Measurements from ENCODE around the gene GRPR. TPM values are rescaled to one million over a fixed set of nuclear protein-coding genes. Genes with fewer than 3 reads are reported as not detected.

Gene GRPR
- total RNA-seq, 2 donors from 2014 or later: 0.19 TPM; not detected in 1

DNA sequence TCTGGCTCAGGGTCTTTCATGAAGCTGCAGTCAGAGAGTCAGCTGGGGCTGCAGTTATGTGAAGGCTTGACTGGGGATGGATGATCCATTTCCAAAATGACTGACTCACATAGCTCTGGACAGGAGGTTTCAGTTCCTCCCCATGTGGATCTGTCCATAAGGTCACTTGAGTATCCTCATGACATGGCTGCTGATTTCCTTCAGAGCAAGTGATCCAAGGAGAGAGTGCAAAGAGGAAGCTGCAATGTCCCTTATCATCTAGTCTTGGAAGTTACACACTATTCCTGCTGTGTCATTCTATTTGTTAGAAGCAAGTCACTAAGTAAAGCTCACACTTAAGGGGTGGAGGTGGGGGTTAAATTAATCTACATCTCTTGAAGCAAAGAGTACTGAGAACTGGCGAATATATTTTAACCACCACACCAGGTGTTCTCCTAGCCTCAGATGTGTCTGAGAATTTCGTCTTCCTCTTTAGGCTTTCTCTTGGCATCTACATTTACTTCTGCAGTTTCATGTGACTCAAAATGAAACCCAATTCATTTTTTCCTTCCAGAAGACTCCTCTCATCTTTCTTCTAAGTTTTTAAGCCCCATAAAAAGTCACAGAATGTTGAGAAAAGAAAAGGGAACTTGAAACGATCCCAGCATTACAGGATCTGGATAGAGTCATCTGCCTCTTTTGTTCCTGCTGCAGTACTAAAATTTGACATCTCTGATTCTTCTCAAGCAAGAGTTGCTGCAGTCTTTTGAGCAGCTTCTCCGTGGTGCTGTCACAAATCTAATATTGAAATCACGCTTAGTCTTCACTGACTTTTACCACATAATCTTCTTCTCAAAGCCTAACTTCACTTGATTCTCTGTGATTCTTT is 3.8 kb upstream of the GRPR start:
- Mint-ChIP-seq H3K4me3 (peak overlapping the region; percentile 5), H3K4me1 (peaks cover 9% of the 10 kb centered on the region)
- ATAC-seq (replicated peaks): peak; percentile 66

GRCh38 chrX:16120431-16120830 is 2.9 kb upstream of the GRPR start:
- H3K27me3 Mint-ChIP-seq: peaks cover 5% of the 10 kb centered on the region
- H3K9me3 Mint-ChIP-seq: no peaks in the 10 kb centered on the region
- peak overlapping the region; percentile 5 for H3K4me3 Mint-ChIP-seq
- H3K36me3 Mint-ChIP-seq (ENCODE audit: low read depth): no peaks in the 10 kb centered on the region
- H3K27ac Mint-ChIP-seq: no peak overlapping the region
- ATAC-seq (replicated peaks): no peak
- H3K4me1 Mint-ChIP-seq: peaks cover 9% of the 10 kb centered on the region

More for the DNA sequence above, 3.8 kb upstream of the GRPR start:
- H3K27ac Mint-ChIP-seq: no peak overlapping the region
- no peaks in the 10 kb centered on the region for H3K36me3 Mint-ChIP-seq (ENCODE audit: low read depth)
- peaks cover 4% of the 10 kb centered on the region for H3K27me3 Mint-ChIP-seq
- no peaks in the 10 kb centered on the region for H3K9me3 Mint-ChIP-seq

DNA sequence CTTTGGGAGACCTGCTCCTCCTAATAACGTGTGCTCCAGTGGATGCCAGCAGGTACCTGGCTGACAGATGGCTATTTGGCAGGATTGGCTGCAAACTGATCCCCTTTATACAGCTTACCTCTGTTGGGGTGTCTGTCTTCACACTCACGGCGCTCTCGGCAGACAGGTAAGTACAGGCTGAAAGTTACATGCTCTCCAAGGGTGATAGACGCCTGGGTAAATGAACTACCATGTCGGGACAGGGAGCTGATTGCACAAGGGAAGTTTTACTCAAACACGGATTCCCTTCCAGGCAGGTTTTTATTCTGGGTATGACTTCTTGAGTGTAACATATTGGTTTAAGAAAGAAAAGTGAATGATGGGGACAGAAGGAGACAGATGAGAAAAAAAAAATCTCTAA is 836 bp downstream of the GRPR start:
- Mint-ChIP-seq H3K36me3 (ENCODE audit: low read depth) (no peaks in the 10 kb centered on the region), H3K4me1 (peaks cover 9% of the 10 kb centered on the region), H3K9me3 (no peaks in the 10 kb centered on the region), H3K27me3 (peaks cover 19% of the 10 kb centered on the region), H3K4me3 (no peak overlapping the region), H3K27ac (no peak overlapping the region)
- no peak for ATAC-seq (replicated peaks)

GRCh38 chrX:16125520-16126149 is 2.3 kb downstream of the GRPR start:
- H3K36me3 Mint-ChIP-seq (ENCODE audit: low read depth): no peaks in the 10 kb centered on the region
- H3K4me1 Mint-ChIP-seq: no peaks in the 10 kb centered on the region
- H3K27me3 Mint-ChIP-seq: peaks cover 26% of the 10 kb centered on the region
- ATAC-seq (replicated peaks): no peak
- H3K9me3 Mint-ChIP-seq: no peaks in the 10 kb centered on the region
- H3K4me3 Mint-ChIP-seq: no peak overlapping the region
- no peak overlapping the region for H3K27ac Mint-ChIP-seq

DNA sequence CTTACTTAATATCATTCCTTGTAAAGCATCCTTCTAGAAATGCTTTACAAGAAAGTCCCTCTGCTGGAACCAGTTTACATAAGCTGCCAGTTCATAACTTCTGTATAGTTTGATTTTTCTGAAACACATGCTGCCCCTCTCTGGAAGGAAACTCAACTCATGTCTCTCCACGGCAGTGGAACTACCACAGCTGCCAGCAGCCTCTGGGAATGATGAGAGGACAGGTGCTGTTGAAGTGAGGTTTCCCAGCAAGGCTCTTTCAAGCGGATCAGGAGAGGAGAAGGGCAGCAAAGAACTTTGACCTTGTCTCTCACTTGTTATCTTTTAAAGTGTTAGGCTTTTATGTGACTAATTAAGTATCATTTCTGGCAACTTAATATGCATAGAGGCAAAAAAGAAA is 7.3 kb downstream of the GRPR start:
- no peaks in the 10 kb centered on the region for H3K9me3 Mint-ChIP-seq
- H3K27me3 Mint-ChIP-seq: peaks cover 27% of the 10 kb centered on the region
- H3K4me1 Mint-ChIP-seq: no peaks in the 10 kb centered on the region
- H3K27ac Mint-ChIP-seq: no peak overlapping the region
- H3K4me3 Mint-ChIP-seq: no peak overlapping the region
- no peaks in the 10 kb centered on the region for H3K36me3 Mint-ChIP-seq (ENCODE audit: low read depth)
- ATAC-seq (replicated peaks): no peak

- Mint-ChIP-seq H3K36me3 (ENCODE audit: low read depth) (no peaks in the 10 kb centered on the region), H3K4me3 (no peak overlapping the region), H3K9me3 (no peaks in the 10 kb centered on the region), H3K27me3 (peaks cover 17% of the 10 kb centered on the region), H3K4me1 (no peaks in the 10 kb centered on the region), H3K27ac (no peak overlapping the region)
- no peak for ATAC-seq (replicated peaks)
Observed at GRCh38 chrX:16134936-16135335, 11.6 kb downstream of the GRPR start.

- no peak overlapping the region for H3K4me3 Mint-ChIP-seq
- ATAC-seq (replicated peaks): no peak
- H3K36me3 Mint-ChIP-seq (ENCODE audit: low read depth): no peaks in the 10 kb centered on the region
- H3K27me3 Mint-ChIP-seq: peaks cover 14% of the 10 kb centered on the region
- no peak overlapping the region for H3K27ac Mint-ChIP-seq
- H3K9me3 Mint-ChIP-seq: no peaks in the 10 kb centered on the region
- no peaks in the 10 kb centered on the region for H3K4me1 Mint-ChIP-seq
Observed at GRCh38 chrX:16136080-16136479, 12.7 kb downstream of the GRPR start.

DNA sequence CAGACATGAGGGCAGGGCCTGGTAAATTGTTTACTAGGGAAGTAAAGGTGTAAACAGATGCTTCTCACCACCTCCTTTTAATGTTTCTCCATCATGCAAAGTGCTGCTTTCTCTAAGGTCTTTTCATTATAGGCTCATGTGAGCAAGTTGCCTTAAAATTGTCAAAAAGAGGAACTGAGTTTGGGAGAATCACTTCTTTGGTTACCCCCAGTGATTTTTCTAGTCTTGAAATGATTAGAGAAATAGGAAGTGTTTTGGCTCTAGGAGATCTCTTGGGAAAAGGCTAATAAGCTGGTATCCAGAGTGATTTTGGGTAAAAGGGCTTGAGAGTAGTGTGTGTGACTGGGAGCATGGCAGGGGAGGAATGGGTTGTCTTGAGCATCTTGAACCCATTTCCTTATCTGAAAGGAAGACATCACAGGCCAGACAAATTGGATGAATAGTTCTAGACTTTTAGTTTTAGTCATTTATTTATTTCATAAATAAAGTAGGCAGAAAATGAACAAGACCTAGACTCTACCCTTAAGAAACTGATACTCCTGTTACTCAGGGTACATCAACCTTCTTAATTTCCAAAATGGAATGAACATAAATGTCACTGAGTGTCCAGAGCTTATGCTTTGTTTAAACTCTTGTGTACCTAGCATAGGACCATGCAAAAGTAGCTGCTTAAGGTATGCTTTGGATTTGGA is 14.2 kb downstream of the GRPR start:
- ATAC-seq (replicated peaks): no peak
- Mint-ChIP-seq H3K4me1 (no peaks in the 10 kb centered on the region), H3K9me3 (no peaks in the 10 kb centered on the region), H3K27me3 (peaks cover 14% of the 10 kb centered on the region), H3K27ac (no peak overlapping the region), H3K4me3 (no peak overlapping the region), H3K36me3 (ENCODE audit: low read depth) (no peaks in the 10 kb centered on the region)

- H3K27ac Mint-ChIP-seq: no peak overlapping the region
- H3K4me1 Mint-ChIP-seq: no peaks in the 10 kb centered on the region
- no peak for ATAC-seq (replicated peaks)
- no peak overlapping the region for H3K4me3 Mint-ChIP-seq
- no peaks in the 10 kb centered on the region for H3K9me3 Mint-ChIP-seq
- H3K36me3 Mint-ChIP-seq (ENCODE audit: low read depth): no peaks in the 10 kb centered on the region
- peaks cover 20% of the 10 kb centered on the region for H3K27me3 Mint-ChIP-seq
Observed at GRCh38 chrX:16138108-16138427, 14.7 kb downstream of the GRPR start.

GRCh38 chrX:16140448-16140847 is 17.1 kb downstream of the GRPR start:
- peaks cover 20% of the 10 kb centered on the region for H3K27me3 Mint-ChIP-seq
- H3K27ac Mint-ChIP-seq: no peak overlapping the region
- no peak for ATAC-seq (replicated peaks)
- no peaks in the 10 kb centered on the region for H3K4me1 Mint-ChIP-seq
- no peak overlapping the region for H3K4me3 Mint-ChIP-seq
- no peaks in the 10 kb centered on the region for H3K36me3 Mint-ChIP-seq (ENCODE audit: low read depth)
- no peaks in the 10 kb centered on the region for H3K9me3 Mint-ChIP-seq

DNA sequence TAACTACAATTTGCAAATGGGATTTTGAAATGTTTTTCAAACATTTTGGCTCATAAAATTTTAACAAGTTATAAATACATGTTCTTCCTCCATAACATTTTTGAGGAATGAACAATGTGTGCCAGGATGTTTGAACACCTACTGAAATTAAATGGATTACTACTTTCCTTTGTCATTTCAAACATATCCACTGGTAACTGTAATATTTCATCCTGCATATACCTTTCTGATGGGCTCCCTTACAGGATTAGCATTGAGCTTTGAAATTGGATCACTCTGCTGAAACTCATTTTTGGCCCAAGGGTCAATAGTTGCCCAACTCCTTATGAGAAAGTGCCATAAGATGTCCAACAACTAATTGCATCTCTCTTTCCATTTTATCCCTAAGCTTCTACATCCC is 17.6 kb downstream of the GRPR start:
- Mint-ChIP-seq H3K4me3 (no peak overlapping the region), H3K36me3 (ENCODE audit: low read depth) (no peaks in the 10 kb centered on the region), H3K27ac (no peak overlapping the region), H3K27me3 (peaks cover 19% of the 10 kb centered on the region), H3K4me1 (no peaks in the 10 kb centered on the region), H3K9me3 (no peaks in the 10 kb centered on the region)
- no peak for ATAC-seq (replicated peaks)

DNA sequence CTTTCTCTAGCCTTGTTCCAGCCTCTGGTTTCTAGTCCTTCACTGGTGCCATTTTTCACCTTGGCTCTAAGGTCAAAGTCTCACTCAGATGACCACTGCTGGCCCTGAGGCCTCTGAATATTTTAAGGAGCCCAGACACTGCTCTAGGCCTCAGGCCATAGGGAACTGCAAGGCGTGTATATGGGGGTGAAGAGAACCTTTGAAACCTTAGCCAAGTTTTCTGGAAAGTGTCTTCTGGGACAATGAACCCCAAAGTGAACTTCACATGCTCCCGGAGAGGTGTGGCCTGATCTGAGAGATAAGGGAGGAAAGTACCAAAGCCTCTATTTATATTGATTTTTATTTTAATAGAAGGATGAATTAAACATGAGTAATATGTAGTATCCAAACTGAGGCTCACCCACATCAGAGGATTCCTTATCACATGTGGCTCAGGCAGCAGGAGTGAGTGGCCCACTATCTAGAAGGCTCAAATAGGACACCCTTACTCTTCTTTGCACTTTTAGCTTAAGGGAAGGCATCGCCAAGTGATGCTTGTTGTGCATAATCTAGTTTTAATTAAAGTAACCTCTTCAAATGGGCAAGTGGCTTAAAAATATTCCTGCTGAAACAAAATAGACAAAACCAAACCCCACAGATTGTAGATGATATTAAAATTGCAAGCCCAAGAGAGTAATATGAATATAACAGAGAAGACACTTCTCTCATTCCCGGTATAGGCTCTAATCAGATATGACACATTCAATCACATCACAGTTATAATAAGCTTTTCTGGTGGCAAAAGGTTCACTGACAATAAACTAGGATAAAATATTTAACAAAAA is 18.3 kb downstream of the GRPR start:
- Mint-ChIP-seq H3K27ac (no peak overlapping the region), H3K4me1 (no peaks in the 10 kb centered on the region), H3K27me3 (peaks cover 14% of the 10 kb centered on the region), H3K4me3 (no peak overlapping the region), H3K9me3 (no peaks in the 10 kb centered on the region), H3K36me3 (ENCODE audit: low read depth) (no peaks in the 10 kb centered on the region)
- ATAC-seq (replicated peaks): no peak

GRCh38 chrX:16142246-16142558 is 18.8 kb downstream of the GRPR start:
- no peak for ATAC-seq (replicated peaks)

GRCh38 chrX:16143968-16144367 is 20.6 kb downstream of the GRPR start:
- no peaks in the 10 kb centered on the region for H3K9me3 Mint-ChIP-seq
- H3K4me3 Mint-ChIP-seq: no peak overlapping the region
- H3K4me1 Mint-ChIP-seq: no peaks in the 10 kb centered on the region
- no peak for ATAC-seq (replicated peaks)
- H3K36me3 Mint-ChIP-seq (ENCODE audit: low read depth): no peaks in the 10 kb centered on the region
- no peak overlapping the region for H3K27ac Mint-ChIP-seq
- peaks cover 14% of the 10 kb centered on the region for H3K27me3 Mint-ChIP-seq

More at GRCh38 chrX:16142246-16142558, 18.8 kb downstream of the GRPR start:
- Mint-ChIP-seq H3K36me3 (ENCODE audit: low read depth) (no peaks in the 10 kb centered on the region), H3K4me1 (no peaks in the 10 kb centered on the region), H3K4me3 (no peak overlapping the region), H3K9me3 (no peaks in the 10 kb centered on the region), H3K27ac (no peak overlapping the region), H3K27me3 (peaks cover 14% of the 10 kb centered on the region)

All from activated T-helper 17 cell treated with anti-CD3 and anti-CD28 coated beads, Interleukin-2, amount 50 U/mL, for 72 hours (primary cell).